Muscle of leg (tissue), 11 donors: ENCODE measurements around the gene AIF1. TPM values are rescaled to one million over a fixed set of nuclear protein-coding genes. Genes with fewer than 3 reads are reported as not detected.
A peak's percentile ranks its signal among the peaks of the same experiment; 100 is the strongest.

Experiments used
- DNase-seq: peaks from one replicate; pipeline ENCODE4 v3.0.0; 2013
- H3K27ac ChIP-seq: one replicate; pipeline ENCODE4 v1.5.1; 2013; ENCODE audit warnings: mild to moderate bottlenecking, low read length, control low read depth
- H3K27me3 ChIP-seq: one replicate; pipeline ENCODE4 v1.6.1; 2013; ENCODE audit warnings: low read length; ENCODE audit not compliant: control insufficient read depth, insufficient read depth
- H3K36me3 ChIP-seq: one replicate; pipeline ENCODE4 v1.6.1; 2013; ENCODE audit warnings: low read length; ENCODE audit not compliant: control insufficient read depth, insufficient read depth
- H3K4me1 ChIP-seq: one replicate; pipeline ENCODE4 v1.6.1; 2013; ENCODE audit warnings: low read length; ENCODE audit not compliant: control insufficient read depth, insufficient read depth
- H3K4me3 ChIP-seq: one replicate; pipeline ENCODE4 v1.5.1; 2013; ENCODE audit warnings: low read length, control low read depth
- H3K9me3 ChIP-seq: replicated peaks from 2 replicates; pipeline ENCODE4 v1.6.1; 2013; ENCODE audit warnings: low read depth, low read length; ENCODE audit not compliant: control insufficient read depth
- WGBS: methylation state at CpG from one replicate; pipeline ENCODE4 v1.1.5; 2013; ENCODE audit warnings: missing lambda C conversion rate; ENCODE audit not compliant: insufficient coverage; 5-methylcytosine and 5-hydroxymethylcytosine counted together
- polyA plus RNA-seq, 8 donors: library from polyadenylated mRNA; unstranded; fragments of 120-200 nt; gene quantifications; one replicate each; pipeline versions ENCODE4 v1.2.1 to v1.2.3, GENCODE V29; 2013; ENCODE audit warnings: inconsistent platforms in 1 of 8, low replicate concordance in 1 of 8; ENCODE audit not compliant: insufficient read length in 8 of 8, insufficient read depth in 1 of 8
- total RNA-seq: library from RNA; stranded (reverse); fragments of 120-200 nt; gene quantifications from one replicate; pipeline ENCODE4 v1.2.4, GENCODE V29; 2013

Gene AIF1
- total and polyA plus RNA-seq, 9 donors, result 18.7 to 29.5 (median 21.8) TPM

- Histone ChIP-seq H3K9me3 (no peaks in the 10 kb centered on the region), H3K4me1 (peaks cover 10% of the 10 kb centered on the region), H3K27ac (peak within 1 kb of the TSS; percentile 100), H3K4me3 (peak within 1 kb of the TSS; percentile 76), H3K36me3 (peaks cover 36% of the 10 kb centered on the region), H3K27me3 (no peaks in the 10 kb centered on the region)
- peak; percentile 87 for DNase-seq
- WGBS, result under 1% methylated on average over 59 of the region's 67 CpGs
Measured at GRCh38 chr6:31620586-31621319, 5.7 kb downstream of the AIF1 start, which contains the start of gene PRRC2A. PRRC2A (plus strand) TSS chr6:31620715; CDS start chr6:31622790, 2,075 bp downstream.

GRCh38 chr6:31621320-31621939 lies 6.4 kb downstream of the AIF1 start:
- no peaks in the 10 kb centered on the region for H3K9me3 ChIP-seq
- peaks cover 42% of the 10 kb centered on the region for H3K36me3 ChIP-seq
- peaks cover 10% of the 10 kb centered on the region for H3K4me1 ChIP-seq
- no peaks in the 10 kb centered on the region for H3K27me3 ChIP-seq
- DNase-seq, result no peak
- WGBS, result 4% methylated on average over 9 of the region's 15 CpGs
- peak overlapping the region; percentile 76 for H3K4me3 ChIP-seq
- H3K27ac ChIP-seq, result peak overlapping the region; percentile 96

- DNase-seq, result no peak
- peak overlapping the region; percentile 96 for H3K27ac ChIP-seq
- peaks cover 47% of the 10 kb centered on the region for H3K36me3 ChIP-seq
- H3K4me1 ChIP-seq, result peaks cover 10% of the 10 kb centered on the region
- 28% methylated on average over 2 of the region's 4 CpGs for WGBS
- H3K9me3 ChIP-seq, result no peaks in the 10 kb centered on the region
- no peaks in the 10 kb centered on the region for H3K27me3 ChIP-seq
- peak overlapping the region; percentile 76 for H3K4me3 ChIP-seq
Measured at GRCh38 chr6:31621991-31622390, 7.0 kb downstream of the AIF1 start.

- Histone ChIP-seq H3K4me1 (peaks cover 10% of the 10 kb centered on the region), H3K36me3 (peaks cover 52% of the 10 kb centered on the region), H3K27me3 (no peaks in the 10 kb centered on the region), H3K27ac (no peak overlapping the region), H3K9me3 (no peaks in the 10 kb centered on the region), H3K4me3 (no peak overlapping the region)
- 72% methylated on average over 5 of the region's 10 CpGs for WGBS
- DNase-seq, result no peak
Measured at GRCh38 chr6:31622684-31623091, 7.7 kb downstream of the AIF1 start.

- Histone ChIP-seq H3K9me3 (no peaks in the 10 kb centered on the region), H3K27me3 (no peaks in the 10 kb centered on the region), H3K27ac (no peak overlapping the region), H3K4me1 (peaks cover 10% of the 10 kb centered on the region), H3K4me3 (no peak overlapping the region), H3K36me3 (peaks cover 66% of the 10 kb centered on the region)
- no CpG with 5 or more reads among the region's 10 CpGs for WGBS
- no peak for DNase-seq
Measured at GRCh38 chr6:31624070-31624469, 9.0 kb downstream of the AIF1 start.

- DNase-seq, result no peak
- no peaks in the 10 kb centered on the region for H3K27me3 ChIP-seq
- peaks cover 6% of the 10 kb centered on the region for H3K4me1 ChIP-seq
- H3K36me3 ChIP-seq, result peaks cover 95% of the 10 kb centered on the region
- no peaks in the 10 kb centered on the region for H3K9me3 ChIP-seq
- no peak overlapping the region for H3K27ac ChIP-seq
- no peak overlapping the region for H3K4me3 ChIP-seq
- WGBS, result 89% methylated on average over 1 of the region's 10 CpGs
Measured at GRCh38 chr6:31626952-31627351, 11.9 kb downstream of the AIF1 start.

- Histone ChIP-seq H3K4me3 (no peak overlapping the region), H3K4me1 (no peaks in the 10 kb centered on the region), H3K9me3 (no peaks in the 10 kb centered on the region), H3K27ac (no peak overlapping the region), H3K27me3 (no peaks in the 10 kb centered on the region), H3K36me3 (peaks cover 98% of the 10 kb centered on the region)
- DNase-seq, result no peak
- WGBS, result 97% methylated on average over 16 of the region's 19 CpGs
Measured at GRCh38 chr6:31627690-31628287, 12.8 kb downstream of the AIF1 start.

GRCh38 chr6:31629014-31629413 lies 14.0 kb downstream of the AIF1 start:
- H3K27ac ChIP-seq, result no peak overlapping the region
- no peak for DNase-seq
- no peaks in the 10 kb centered on the region for H3K9me3 ChIP-seq
- WGBS, result 91% methylated on average over 7 of the region's 7 CpGs
- no peaks in the 10 kb centered on the region for H3K4me1 ChIP-seq
- no peaks in the 10 kb centered on the region for H3K27me3 ChIP-seq
- H3K36me3 ChIP-seq, result peaks cover 100% of the 10 kb centered on the region
- H3K4me3 ChIP-seq, result no peak overlapping the region

- Histone ChIP-seq H3K36me3 (peaks cover 100% of the 10 kb centered on the region), H3K27me3 (no peaks in the 10 kb centered on the region), H3K27ac (no peak overlapping the region), H3K9me3 (no peaks in the 10 kb centered on the region), H3K4me1 (no peaks in the 10 kb centered on the region), H3K4me3 (no peak overlapping the region)
- 90% methylated on average over 8 of the region's 25 CpGs for WGBS
- DNase-seq, result no peak
Measured at GRCh38 chr6:31630177-31630934, 15.3 kb downstream of the AIF1 start.

GRCh38 chr6:31631209-31631608 lies 16.2 kb downstream of the AIF1 start:
- no peaks in the 10 kb centered on the region for H3K4me1 ChIP-seq
- H3K36me3 ChIP-seq, result peaks cover 100% of the 10 kb centered on the region
- no peak overlapping the region for H3K27ac ChIP-seq
- H3K27me3 ChIP-seq, result no peaks in the 10 kb centered on the region
- no peak overlapping the region for H3K4me3 ChIP-seq
- no peaks in the 10 kb centered on the region for H3K9me3 ChIP-seq
- no peak for DNase-seq
- 52% methylated on average over 12 of the region's 16 CpGs for WGBS
